K562 (cell line): ENCODE measurements around the gene HLCS. TPM values are rescaled to one million over a fixed set of nuclear protein-coding genes. Genes with fewer than 3 reads are reported as not detected.

ENCODE experiments used
- AFF1 ChIP-seq, 2 experiments: fragments of 450-650 bp; IDR thresholded peaks; 2 replicates each; pipeline ENCODE4 v1.6.1; 2018; ENCODE audit warnings: mild to moderate bottlenecking in 2 of 2, low read depth in 1 of 2; ENCODE audit not compliant: partially characterized antibody in 2 of 2
- AFF4 ChIP-seq: sonication (generic); formaldehyde crosslinking; IDR thresholded peaks from 2 replicates; pipeline ENCODE4 v1.8.0; 2023; ENCODE audit warnings: mild to moderate bottlenecking, missing genetic modification reagents
- HEY1 ChIP-seq: fragments of 250-450 bp; sonication (Bioruptor Pico); IDR thresholded peaks from 2 replicates; pipeline ENCODE4 v1.5.0; 2020; ENCODE audit warnings: mild to moderate bottlenecking, moderate library complexity, borderline replicate concordance
- KLF6 ChIP-seq: fragments of 250-450 bp; sonication (Bioruptor Pico); IDR thresholded peaks from 2 replicates; pipeline ENCODE4 v1.4.0; 2020; ENCODE audit warnings: mild to moderate bottlenecking, moderate library complexity, borderline replicate concordance
- MGA ChIP-seq: fragments of 450-650 bp; IDR thresholded peaks from 2 replicates; pipeline ENCODE4 v1.6.1; 2016; ENCODE audit warnings: mild to moderate bottlenecking, moderate library complexity
- PTRF ChIP-seq: fragments of 450-650 bp; IDR thresholded peaks from 2 replicates; pipeline ENCODE4 v1.6.1; 2016; ENCODE audit warnings: mild to moderate bottlenecking, missing genetic modification characterization, missing compliant biosample characterization
- RB1 ChIP-seq: fragments of 450-650 bp; IDR thresholded peaks from 2 replicates; pipeline ENCODE4 v1.6.1; 2017; ENCODE audit warnings: low read depth, mild to moderate bottlenecking
- ZNF830 ChIP-seq: fragments of 250-450 bp; sonication (Bioruptor Pico); IDR thresholded peaks from 2 replicates; pipeline ENCODE4 v1.5.0; 2021; ENCODE audit warnings: mild to moderate bottlenecking
- polyA plus RNA-seq, 8 experiments: library from polyadenylated mRNA; depleted of rRNA in 4 of 8; stranded (reverse) in 5 of 8; unstranded in 3 of 8; fragments of >200 nt; fragmentation: Nextera tagmentation in 2 of 8; fragmentation: Illumina TruSeq in 1 of 8; extraction: Ambion mirVana in 2 of 8; extraction: Trizol in 1 of 8; gene quantifications; 2 replicates each; pipeline versions ENCODE4 v1.2.1 to v1.2.3, GENCODE V29; 2011 to 2014; ENCODE audit warnings: inconsistent platforms in 1 of 8, missing spikeins in 1 of 8
- total RNA-seq, 7 experiments: library from RNA; depleted of rRNA in 6 of 7; stranded (reverse); fragments of >200 nt in 6 of 7; fragmentation: Illumina TruSeq in 2 of 7; extraction: Trizol in 2 of 7; gene quantifications; 2 replicates each; pipeline versions ENCODE4 v1.2.1 to v1.2.3, GENCODE V29; 2011 to 2021; ENCODE audit warnings: low replicate concordance in 1 of 7

The HLCS gene
- total and polyA plus RNA-seq, 9 of the 15 experiments (the other 6 are each of a cell fraction or from before 2014, with no cell fraction given), result 3.0 to 21.5 (median 17.1) TPM

GRCh38 chr21:36965720-36966065 is 776 bp downstream of the HLCS start (continued):
- TF ChIP-seq AFF1 (IDR thresholded peaks at IDR 0.05; ENCODE audit: low read depth in 1 of 2, partially characterized antibody in 2 of 2), result peak in 1 of 2 experiments; percentile 50
- TF ChIP-seq HEY1 (CRISPR knock-in tag), result no peak
- TF ChIP-seq ZNF830 (CRISPR knock-in tag), result no peak
- TF ChIP-seq MGA, result 0 out of 2 replicates have a peak, but pooled peaks have one; percentile 23
- no peak for TF ChIP-seq RB1
- TF ChIP-seq KLF6, result no peak
- TF ChIP-seq AFF4 (CRISPR knock-in tag), result no peak
- 0 out of 2 replicates have a peak, but pooled peaks have one; percentile 22 for TF ChIP-seq PTRF (tag)
